ENCODE results near the gene RAD51B.

The RAD51B gene

DNA sequence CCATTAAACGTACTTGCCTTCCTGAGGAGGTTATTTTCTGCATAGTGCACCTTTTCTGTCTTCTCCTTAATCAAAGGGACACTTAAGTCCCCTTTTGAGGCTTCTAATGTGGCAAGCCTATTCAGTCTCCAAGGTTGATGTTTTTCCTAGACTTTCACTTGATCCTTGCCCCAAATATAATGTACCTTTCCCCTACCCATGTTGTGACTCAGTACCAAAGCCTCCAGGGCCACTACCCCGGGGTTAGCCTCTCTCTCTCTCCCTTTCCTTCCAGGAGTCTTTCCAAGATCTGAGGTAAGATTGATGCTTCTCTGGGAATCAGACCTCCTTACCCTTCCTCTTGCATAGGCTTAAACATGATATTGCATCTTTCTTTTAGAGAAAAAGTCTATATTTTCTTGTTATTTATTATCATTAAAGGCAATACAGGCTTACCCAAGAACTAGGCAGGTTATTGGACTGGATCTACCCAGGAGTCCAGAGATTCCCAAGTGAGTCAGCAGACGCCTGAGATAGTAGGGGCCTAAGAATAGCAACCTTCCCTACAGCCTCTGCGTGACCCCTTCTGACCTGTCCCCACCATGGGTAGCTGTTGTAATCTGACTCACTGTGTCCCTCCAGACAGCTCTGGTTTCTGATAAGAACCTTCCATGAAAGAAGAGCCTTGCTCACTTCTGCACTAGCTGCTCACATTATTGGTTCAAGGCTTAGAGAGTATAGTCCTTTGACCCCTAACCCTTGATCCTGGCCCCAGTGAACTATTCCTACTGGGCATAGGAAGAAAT lies 800.4 kb downstream of the RAD51B start:
- DNase-seq = no peak

DNA sequence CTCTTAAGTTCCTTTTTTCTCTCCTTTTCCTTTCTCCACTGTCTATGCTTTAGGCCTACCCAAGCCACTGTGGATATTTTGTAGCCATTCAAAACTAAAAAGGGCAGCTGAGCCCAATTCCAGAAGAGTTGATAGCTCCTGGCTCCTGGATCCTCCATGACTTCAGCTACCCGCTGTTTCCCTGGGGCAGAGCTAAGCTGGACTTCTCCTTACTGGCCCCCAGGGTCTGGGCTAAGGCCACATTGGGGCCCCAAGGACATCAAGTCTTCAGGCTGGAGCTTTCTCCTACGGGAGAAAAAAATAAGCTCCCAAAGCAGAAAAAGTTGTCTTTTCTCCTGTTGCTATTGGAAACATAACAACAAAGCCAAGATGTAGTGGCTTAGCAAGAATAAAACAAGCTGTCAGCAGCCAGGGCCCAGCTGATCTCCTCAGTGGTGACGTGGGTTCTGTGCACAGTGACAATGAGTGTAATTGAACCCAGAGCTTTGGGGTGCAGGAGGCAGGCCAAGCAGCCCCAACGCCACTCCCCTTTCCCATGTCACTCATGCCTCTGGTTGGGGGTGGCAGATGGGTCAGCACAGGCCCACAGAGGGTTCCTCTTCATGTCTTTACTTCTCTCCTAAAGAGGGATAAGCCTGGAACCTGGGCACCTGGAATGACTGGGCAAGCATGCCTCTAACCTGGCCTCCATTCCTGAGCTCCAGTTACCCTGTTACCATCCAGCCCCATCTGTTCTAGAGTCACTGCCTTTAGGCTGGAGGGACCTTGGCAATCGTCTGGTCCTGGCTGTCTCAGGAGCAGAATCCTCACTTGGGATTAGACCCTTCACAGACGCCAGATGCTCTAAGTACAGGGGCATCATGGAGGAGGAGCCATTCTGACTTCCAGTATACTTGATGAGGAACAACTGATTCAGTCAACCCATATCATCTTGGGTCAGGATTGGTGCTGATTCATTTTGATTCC lies 802.1 kb downstream of the RAD51B start:
- no peak for DNase-seq

DNA sequence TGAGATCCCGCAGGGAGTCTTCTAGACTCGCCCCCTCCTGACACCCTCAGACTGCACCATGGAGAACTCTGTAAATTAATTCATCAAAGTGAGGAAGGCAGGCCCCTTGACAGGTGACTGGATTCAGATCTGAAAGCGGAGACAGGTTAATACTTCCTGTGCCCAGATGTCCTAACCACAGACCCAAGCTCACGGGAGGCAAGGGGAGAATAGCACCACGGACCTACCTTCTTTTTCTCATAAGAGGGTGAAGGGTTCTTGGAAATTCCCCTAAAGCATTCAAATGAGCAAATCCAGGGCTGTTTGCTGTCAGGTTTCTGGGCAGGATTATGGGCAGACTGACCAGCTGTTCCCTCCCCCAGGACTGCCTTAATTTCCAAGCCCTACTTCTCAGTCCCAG lies 803.3 kb downstream of the RAD51B start:
- no peak for DNase-seq

DNA sequence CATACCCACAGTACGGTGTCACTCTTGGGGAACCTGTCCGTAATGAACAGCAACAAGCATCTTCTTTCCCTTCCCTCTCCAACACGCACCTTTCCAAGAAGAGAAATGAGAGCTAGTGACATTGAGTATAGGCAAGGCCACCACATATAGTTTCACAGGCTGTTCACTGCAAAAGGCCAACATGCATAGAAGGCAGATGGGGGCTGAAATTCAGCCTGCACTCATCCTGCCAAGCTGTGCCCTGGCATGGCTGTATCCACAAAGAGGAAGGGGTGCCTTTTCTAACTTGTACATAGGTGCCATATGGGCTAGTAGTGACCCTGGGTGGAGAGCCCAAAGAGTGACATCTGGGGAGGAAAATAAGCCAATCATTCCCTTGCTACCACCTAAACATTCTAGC lies 803.7 kb downstream of the RAD51B start:
- no peak for DNase-seq

DNA sequence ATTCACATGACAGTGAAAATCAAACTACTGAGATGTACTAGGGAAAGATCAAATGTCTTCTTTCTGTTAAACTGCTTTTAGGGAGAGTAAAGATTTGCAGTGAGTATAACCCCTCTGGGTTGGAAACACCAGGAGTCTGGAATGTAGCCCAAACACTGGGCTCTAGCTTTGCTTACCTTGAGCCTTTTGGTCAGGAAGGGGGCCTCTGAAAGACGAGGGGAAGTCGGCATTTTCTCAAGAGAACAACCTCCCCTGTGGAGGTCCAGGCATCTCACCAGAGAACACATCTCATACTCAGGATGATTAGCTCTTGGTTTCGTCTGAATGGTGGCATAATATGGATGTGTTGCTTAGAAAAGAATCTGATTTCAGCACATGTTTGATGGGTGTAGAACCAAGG lies 804.2 kb downstream of the RAD51B start:
- DNase-seq = no peak

DNA sequence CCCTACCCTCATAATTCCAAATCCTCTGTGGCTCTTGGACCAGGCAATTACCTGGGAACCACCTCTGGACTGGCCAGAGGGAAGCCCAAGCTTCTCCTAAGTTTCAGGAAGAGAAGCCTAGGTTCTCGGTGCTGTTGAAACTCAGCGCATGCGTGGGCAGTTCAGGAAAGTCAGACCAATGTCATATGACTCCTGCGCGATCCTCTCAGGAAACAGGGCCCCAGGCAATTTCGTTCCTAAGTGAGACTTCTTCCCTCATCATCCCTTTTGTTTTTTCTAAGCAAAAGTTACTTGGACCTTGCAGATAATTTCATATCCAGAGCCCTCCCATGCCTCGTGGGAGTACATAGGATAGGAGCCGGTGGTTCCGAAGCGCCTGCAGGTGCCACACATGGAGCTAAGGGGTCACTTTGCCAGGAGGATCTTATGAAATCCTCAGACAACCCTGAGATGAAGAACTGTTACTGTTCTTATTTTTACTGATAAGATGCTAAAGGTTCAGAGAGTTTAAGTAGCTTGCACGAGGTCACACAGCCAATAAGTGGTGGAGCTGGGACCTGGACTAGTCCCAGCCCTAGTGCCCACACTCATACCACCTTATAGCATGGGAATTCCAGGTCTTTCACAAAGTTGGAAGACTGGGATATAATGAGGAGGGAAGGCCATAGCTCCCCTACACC lies 805.1 kb downstream of the RAD51B start:
- DNase-seq = no peak

DNA sequence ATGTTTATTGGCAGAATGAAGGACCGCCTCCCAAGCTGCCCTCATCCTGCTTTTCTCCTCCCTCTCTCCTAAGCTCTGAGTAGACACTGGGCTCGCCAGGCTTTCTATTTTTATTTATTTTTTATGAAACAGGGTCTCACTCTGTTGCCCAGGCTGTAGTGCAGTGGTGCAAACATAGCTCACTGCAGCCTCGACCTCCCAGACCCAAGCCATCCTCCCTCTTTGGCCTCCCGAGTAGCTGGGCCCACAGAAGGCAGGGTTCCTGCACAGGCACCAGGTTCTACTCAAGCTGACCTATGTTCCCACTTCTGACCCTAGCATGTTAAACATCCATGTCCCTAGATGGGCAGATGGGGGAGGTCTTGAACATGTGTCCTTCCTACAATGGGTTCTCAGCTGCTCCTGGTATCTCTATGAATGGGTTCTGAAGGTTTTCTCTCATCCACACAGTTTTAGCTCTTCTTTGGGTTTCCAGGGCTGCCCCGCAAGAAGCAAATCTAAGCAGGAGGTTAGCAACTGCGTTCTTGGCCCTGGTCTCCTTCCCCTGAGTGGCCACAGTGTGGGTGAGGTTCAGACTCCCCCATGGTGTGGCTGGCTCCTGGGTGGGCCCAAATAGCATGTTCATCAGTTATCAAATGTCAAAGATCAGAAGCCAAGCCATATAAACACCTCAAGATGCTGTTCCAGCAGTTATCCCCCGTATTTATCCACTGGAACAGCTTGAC lies 805.9 kb downstream of the RAD51B start:
- no peak for DNase-seq

DNA sequence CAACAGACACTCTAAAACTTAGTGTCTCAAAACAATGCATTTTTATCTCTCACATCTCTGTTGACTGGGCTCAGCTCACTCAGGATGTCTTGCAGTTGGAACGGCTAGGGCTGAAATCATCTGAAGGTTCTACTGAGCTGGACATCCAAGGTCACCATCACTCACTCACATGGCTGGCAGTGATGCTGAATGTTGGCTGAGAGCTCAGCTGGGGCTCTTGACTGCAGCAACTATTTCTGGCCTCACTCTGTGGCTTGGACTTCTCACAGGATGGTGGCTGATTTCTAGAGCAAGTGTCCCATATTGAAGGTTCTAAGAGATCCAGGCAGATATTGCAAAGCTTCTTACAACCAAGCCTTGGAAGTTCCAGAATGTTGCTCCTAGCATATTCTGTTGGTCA lies 806.8 kb downstream of the RAD51B start:
- no peak for DNase-seq

DNA sequence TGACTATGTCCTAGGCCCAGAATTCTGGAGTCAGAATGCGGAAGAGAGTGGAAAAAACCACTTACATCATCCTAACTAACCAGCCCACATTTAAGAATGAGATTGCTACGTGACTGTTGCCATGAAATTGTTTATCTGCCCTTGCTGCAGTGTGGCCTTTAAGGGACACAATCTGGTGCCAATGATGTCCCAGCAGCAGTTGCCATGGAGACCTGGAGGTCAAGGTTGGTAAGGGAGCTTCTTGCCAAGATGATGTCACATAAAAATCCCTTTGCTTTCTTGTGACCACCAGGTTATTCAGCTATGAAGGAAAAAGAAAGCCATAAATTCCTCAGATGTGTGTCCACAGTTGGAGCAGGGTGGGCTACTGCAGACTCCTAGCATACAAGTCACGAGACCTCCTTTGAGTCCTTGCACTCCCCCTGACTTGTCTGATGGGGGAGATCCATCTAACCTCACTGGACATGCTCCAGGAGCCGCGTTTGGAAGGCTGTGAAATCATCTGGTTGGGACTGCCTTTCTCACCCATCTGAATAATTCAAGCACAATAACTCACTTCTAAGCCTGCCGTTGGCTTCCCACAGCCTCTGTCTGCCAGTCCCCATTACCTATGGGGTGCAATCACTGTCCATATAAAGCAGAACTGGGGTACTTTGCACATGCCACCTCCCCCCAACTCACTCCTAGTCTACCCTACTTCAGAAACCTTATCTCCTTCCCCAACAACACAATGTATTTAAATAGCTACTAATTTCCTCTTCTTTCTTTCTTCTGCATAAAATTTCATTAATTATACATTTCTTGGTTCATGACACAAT lies 807.7 kb downstream of the RAD51B start:
- no peak for DNase-seq

DNA sequence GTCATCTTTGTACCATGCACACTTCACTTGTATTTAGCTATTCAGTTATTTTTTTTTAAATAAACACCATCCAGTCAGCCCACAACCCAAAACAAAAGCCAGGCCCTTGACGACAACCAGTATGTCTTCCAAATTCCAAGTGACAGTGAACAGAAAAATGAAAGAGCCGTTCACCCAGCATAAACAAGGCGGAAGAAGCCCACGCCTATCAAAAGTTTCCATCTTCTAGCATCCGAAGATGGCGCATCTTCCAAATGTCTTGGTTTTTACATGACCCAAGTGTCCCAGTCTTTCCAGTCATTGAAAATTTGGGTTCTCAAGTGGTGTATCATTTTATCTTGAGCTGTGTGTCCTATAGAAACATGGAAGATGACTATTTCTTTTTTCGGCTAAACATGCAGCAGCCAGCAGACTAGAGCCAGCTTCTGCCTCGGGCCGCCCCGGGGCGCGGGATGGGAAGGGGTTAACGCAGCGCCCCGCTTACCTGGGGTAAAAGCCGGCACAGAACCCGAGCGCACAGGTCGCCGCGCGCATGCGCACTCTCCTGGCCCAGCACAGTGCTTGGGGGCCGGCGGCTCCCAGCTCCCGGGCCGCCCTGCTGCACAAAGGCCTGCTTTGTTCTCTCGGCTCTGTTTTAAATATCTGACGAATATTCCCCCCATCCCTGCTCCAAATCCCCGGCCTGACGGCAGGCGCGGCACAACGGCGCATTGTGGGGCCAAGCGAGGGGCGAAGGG lies 808.5 kb downstream of the RAD51B start:
- DNase-seq = peak; percentile 56

DNA sequence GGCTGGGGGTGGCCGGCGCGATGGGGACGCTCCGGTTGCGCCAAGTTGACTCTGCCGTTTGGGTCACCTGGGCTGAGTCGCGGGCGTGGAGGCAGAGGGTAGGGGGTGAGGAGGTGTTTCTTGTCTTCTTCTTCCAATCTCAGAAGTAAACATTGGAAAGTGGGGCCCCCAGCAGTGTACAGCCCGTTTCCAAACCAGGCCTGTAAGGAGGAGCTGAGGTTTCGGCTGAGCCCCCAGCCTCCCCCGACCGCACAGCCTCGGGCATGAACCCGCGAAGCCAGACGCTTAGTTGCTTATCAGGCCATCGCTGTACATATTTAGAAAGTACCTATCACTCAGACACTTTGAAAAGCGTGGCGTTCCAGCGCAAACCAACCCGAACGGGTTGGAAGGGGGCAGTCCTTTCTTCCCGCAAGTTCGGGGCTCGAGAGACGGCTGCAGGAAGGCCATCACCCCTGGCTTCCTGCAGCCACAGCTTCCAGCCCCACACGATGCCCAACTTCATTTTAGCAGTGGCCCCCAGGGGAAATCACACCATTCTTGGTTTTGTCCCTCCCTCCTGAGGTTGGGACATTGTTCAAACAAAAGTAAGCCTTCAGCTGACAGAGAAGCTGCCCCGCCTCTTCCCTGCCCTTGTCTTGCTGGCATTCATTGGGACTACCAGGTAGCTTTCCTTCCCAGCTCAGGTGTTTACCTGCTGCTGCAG lies 809.2 kb downstream of the RAD51B start:
- DNase-seq = no peak

DNA sequence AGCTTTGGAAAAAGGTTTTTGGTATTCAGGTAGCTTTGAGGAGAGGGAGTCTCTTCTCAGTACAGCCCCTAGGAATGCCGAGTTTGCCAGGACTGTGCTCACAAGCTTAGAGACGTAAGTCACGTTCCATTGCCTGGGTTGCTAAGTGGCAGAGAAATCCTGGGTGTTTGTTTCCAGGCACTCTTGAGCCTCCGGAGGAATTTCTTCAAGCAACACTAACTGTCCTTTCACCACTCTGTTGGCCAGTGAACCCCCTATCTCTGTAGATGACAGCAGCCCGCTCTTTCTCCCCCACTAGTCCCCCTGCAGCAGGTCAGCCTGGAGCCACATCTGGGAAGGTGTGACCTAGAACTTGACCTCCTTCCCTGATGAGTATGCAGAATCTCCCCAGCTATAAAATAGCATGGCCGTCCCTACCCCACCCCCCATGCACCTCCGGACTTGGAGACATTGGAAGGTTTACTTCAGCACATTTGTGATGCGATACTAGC lies 810.5 kb downstream of the RAD51B start:
- DNase-seq = no peak

DNA sequence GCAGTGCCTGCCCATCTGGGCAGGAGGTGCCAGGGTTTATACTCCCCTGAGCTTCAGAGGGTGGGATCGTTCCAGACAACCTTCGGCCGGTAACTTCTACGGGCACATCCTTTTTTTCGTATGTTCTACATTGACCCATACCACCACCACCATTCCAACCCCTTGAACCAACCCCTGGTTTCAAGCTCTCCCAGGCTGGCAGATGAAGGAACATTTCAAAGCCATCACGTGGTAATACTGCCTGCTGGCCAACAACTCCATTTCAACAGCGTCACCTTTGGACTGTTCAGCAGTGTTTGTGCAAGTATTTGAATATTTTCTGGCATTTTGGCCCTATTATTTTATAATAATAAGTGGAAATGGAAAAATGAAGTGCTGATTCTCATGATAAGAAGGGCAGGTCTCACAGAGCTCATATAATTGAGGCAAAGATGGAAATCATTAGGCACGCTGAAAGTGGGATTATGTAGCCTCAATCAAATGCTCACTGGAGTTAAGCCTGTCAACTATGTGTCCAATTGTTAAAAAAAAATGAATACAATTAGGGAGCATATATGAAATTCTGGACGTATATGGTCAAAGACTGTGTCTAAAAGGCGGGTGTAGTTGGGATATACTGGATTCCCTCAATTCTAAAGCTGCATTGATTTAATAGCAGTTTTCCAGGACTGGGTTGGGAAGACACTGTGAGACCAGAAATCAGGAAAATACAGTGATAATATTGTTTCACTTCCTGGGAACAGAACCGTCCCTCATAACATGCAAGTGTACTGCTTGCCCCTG lies 811.2 kb downstream of the RAD51B start:
- DNase-seq = no peak

DNA sequence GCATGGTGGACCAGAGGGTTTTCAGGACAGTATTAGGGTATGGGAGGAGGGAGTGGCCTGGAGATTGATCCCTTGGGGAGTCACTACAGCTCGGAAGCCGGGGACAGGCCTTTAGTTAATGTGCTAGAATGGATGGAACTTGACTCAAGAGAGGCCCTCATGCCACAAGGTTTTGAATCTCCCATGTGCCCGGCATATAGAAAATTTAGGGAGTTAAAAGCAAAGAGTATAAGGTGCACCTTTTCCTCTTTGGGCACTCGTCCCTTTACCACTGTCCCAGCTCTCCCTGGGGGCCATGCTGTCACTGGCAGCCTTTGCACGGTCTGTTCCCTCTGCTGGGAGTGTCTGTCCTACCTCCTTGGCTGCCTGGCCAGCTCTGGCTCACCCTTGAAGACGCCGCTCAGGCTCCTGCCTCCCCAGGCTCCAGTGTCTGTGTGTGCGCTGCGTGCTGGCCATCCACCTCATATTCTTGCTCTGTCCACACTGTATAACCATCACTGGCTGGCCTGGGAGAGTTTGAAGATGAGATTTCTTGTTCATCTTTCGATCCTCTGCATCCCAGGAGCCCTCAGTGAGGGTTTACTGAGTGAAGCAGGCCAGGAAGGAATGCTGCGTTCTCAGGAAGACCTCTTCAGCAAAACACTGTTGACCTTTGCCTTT lies 811.9 kb downstream of the RAD51B start:
- no peak for DNase-seq

DNA sequence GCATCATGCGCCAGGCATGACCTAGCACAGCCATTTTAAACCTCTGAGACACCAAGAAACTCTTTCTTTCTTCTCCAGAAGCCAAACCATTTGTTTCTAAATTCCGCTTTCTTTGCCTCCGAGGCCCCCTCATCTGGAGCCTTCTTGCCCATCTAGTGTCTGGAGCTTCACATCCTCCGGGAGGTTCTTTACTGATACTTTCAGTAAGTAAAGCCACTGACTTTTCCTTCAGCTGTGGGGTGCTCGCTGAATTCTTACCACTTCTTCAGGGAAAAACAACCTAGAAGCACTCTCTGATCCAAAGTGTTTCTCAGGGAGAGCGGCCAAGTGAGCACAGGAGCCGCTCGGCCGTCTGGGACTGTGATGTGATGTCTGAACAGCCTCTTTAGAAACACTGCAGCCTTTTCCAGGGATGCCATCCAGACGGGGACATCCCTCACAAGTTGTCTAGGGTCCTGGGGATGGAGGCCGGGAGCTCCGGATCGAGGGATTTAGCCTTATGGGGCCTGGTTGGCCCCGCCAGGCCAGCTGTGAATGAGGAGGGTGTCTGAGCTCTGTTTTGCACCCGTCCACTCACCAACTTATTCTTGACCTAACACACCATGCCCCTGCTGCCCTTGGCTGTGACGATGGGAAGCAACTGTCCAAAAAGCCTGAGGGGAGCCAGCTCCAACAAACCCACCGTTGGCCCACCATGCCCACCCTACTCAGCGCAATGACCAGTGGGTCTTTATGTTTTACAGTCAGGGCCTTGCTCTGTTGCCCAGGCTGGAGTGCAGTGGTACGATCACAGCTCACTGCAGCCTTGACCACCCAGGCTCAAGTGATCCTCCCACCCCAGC lies 812.7 kb downstream of the RAD51B start:
- DNase-seq = no peak

DNA sequence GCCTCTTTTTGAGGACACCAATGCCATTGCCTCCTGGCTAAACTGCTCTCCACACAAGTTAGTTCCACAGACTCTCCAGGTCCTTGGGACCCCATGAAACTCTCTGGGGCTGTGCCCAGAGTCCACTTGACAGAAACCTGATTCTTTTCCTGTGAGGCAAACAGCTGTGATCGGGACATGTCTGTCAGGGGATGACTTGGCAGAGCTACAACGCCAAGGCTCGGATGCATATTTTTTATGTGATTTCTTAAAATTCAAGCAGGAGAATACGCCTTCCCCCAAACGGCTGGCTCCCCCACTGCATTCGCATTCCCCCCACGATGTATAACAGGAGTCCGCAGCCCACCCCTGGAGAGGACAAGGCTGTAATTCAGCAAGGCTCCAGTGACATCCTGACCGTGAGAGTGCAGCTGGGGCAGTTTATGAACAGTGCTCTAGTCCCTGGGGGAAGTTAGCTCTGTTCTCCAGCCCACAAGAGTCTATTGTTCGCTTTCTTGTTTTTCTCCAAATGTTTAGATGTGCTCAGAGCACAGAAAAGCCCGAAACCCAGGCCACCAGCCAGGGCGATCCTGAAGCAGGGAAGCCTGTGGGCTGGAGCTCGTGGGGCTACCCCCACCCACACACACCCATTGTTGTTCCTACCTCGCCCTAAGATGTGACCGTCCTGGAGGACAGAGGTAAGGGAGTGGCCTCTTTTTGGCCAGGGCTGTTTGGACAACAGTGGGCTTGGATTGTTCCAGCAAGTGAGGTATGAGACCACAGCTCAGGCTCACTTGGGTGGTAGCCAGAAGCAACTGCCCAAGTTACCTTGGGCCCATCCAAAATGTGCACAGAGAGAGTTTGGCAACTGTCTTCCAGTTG lies 813.8 kb downstream of the RAD51B start:
- DNase-seq = no peak

DNA sequence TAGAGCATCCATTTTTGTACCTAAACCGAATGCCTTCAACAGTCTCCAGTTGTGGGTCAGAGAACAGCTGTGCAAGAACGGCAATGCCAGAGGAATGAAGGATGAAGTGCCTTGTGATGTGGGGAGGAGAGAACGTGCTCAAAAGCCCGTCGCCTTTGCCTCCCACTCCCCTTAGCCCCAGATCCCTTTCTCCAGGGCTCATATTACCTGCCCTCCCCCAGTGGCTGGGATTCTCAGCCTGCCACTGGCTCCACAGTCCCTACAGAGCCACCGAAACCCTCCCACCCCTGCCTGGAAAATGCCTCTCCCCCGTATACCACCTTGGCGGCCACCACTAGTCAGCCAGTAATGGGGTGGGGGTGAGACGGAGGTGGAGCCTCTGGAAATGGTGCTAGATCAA lies 814.8 kb downstream of the RAD51B start:
- no peak for DNase-seq

All from activated CD4-positive, alpha-beta T cell treated with anti-CD3 and anti-CD28 coated beads for 1 hour (primary cell).